OCI-LY1 (cell line): ENCODE data around the gene SETD5.

ENCODE experiments used
- EZH2 ChIP-seq: fragments of 200-600 bp; sonication (generic), shearing (Covaris generic); IDR thresholded peaks from 2 replicates; pipeline ENCODE4 v1.8.0; 2017; ENCODE audit warnings: borderline replicate concordance, mixed run types, mild to moderate bottlenecking, antibody characterized with exemption, low read length, moderate library complexity, mixed read lengths
- TF ChIP-seq, protein P1 (sequence below): fragments of 200-600 bp; sonication (generic), shearing (Covaris generic); IDR thresholded peaks from 2 replicates; pipeline ENCODE4 v1.5.1; 2017; ENCODE audit warnings: mild to moderate bottlenecking, antibody characterized with exemption, low read length, moderate library complexity, mixed read lengths

GRCh38 chr3:9362731-9363530 is 34.5 kb upstream of the SETD5 start, which contains the start of gene THUMPD3:
- TF ChIP-seq, protein P1, sequence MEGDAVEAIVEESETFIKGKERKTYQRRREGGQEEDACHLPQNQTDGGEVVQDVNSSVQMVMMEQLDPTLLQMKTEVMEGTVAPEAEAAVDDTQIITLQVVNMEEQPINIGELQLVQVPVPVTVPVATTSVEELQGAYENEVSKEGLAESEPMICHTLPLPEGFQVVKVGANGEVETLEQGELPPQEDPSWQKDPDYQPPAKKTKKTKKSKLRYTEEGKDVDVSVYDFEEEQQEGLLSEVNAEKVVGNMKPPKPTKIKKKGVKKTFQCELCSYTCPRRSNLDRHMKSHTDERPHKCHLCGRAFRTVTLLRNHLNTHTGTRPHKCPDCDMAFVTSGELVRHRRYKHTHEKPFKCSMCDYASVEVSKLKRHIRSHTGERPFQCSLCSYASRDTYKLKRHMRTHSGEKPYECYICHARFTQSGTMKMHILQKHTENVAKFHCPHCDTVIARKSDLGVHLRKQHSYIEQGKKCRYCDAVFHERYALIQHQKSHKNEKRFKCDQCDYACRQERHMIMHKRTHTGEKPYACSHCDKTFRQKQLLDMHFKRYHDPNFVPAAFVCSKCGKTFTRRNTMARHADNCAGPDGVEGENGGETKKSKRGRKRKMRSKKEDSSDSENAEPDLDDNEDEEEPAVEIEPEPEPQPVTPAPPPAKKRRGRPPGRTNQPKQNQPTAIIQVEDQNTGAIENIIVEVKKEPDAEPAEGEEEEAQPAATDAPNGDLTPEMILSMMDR = no peak
- TF ChIP-seq EZH2 = no peak
